Brain microvascular endothelial cell (primary cell): ENCODE measurements around the gene AFF4.

ENCODE experiments used
- DNase-seq: peaks from one replicate; pipeline ENCODE4 v3.0.0-alpha.2; 2020
- H3K27ac ChIP-seq: fragments of 250-450 bp; sonication (Bioruptor Pico); 2 replicates; pipeline ENCODE4 v1.5.1; 2020; ENCODE audit warnings: mild to moderate bottlenecking, moderate library complexity
- H3K27me3 ChIP-seq: fragments of 250-450 bp; sonication (Bioruptor Pico); replicated peaks from 2 replicates; pipeline ENCODE4 v1.5.1; 2020; ENCODE audit warnings: mild to moderate bottlenecking
- H3K36me3 ChIP-seq: fragments of 250-450 bp; sonication (Bioruptor Pico); replicated peaks from 2 replicates; pipeline ENCODE4 v1.5.1; 2020; ENCODE audit warnings: mild to moderate bottlenecking
- H3K4me3 ChIP-seq: 2 replicates; pipeline ENCODE4 v1.5.1; 2011; ENCODE audit warnings: low read depth, mild to moderate bottlenecking, control low read depth, low read length, moderate library complexity
- in situ Hi-C: cut with HindIII; loops from 2 replicates; pipeline ENCODE4 v1.10.0; 2017; ENCODE audit warnings: low sequenced_read_pairs, low pct_ligation_motif_present
- TF ChIP-seq, protein P1 (sequence below): IDR thresholded peaks from 2 replicates; pipeline ENCODE4 v1.5.1; 2011; ENCODE audit warnings: low read depth, mild to moderate bottlenecking, moderate library complexity, low read length, control low read depth, inconsistent platforms; ENCODE audit errors: missing control alignments

Gene AFF4

DNA sequence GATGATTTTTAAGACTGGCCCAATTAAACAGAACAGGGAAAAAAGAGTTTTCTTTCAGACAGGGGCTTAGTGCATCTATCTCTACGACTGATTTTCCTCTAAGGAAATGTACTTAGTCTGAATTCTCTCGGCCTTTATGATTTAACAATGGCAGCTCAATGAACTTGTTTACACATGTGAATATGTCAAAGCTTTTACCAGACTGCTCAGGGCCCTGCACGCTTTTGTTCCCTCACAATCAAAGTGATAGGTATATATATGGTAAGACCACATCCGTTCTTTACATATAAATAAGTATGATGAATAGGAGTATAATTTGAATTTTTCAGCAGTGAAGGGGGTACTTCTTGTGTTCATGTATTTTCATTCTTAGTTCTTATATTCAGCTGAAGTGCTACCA lies 62.4 kb downstream of the AFF4 start:
- H3K4me3 ChIP-seq, result no peak overlapping the region
- H3K36me3 ChIP-seq, result peaks cover 30% of the 10 kb centered on the region
- no peak for DNase-seq
- H3K27ac ChIP-seq, result no peak overlapping the region
- TF ChIP-seq, protein P1, sequence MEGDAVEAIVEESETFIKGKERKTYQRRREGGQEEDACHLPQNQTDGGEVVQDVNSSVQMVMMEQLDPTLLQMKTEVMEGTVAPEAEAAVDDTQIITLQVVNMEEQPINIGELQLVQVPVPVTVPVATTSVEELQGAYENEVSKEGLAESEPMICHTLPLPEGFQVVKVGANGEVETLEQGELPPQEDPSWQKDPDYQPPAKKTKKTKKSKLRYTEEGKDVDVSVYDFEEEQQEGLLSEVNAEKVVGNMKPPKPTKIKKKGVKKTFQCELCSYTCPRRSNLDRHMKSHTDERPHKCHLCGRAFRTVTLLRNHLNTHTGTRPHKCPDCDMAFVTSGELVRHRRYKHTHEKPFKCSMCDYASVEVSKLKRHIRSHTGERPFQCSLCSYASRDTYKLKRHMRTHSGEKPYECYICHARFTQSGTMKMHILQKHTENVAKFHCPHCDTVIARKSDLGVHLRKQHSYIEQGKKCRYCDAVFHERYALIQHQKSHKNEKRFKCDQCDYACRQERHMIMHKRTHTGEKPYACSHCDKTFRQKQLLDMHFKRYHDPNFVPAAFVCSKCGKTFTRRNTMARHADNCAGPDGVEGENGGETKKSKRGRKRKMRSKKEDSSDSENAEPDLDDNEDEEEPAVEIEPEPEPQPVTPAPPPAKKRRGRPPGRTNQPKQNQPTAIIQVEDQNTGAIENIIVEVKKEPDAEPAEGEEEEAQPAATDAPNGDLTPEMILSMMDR, result no peak
- in situ Hi-C loops, result no loop called here
- no peaks in the 10 kb centered on the region for H3K27me3 ChIP-seq

DNA sequence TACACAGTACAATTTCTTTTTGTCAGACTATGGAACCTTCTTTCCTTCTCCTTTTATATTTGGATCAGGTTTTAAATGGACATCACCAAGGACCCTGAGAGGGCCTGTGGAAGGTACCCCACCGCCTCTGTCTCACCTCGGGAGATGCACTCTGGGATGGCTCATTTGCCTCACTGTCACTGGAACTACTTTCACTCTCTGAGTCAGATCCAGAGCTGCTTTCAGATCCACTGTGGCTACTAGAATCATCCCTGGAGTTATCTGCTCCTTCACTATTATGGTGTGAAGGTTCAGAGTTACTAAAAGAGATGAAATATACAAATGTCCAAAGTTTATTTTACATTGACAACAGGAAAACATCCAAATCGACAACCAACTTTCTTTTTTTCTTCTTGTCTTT lies 65.3 kb downstream of the AFF4 start:
- in situ Hi-C loops, result no loop called here
- H3K27me3 ChIP-seq, result no peaks in the 10 kb centered on the region
- no peak for DNase-seq
- TF ChIP-seq, protein P1, result no peak
- peaks cover 45% of the 10 kb centered on the region for H3K36me3 ChIP-seq
- no peak overlapping the region for H3K4me3 ChIP-seq
- no peak overlapping the region for H3K27ac ChIP-seq

DNA sequence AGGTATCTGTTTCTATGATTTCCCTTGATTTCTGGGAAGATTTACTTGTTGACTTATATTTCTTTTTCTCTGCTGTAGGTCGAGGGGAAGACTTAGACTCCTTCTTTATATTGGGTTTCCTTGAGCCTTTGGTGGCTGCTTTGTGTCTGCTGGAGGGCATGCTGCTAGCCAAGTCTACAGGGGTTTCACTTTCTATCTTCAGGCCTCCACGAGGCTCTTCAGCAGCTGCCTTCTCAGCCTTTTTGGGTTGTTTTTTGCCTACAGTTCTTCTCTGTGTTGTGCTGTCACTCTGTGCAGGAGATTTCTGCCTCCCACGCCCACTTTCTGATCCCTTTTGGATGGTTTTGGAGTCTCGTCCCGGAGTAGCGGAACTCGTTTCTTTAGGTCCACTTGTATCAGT lies 66.7 kb downstream of the AFF4 start:
- no peak for DNase-seq
- Histone ChIP-seq H3K36me3 (peaks cover 56% of the 10 kb centered on the region), H3K27ac (no peak overlapping the region), H3K27me3 (no peaks in the 10 kb centered on the region), H3K4me3 (no peak overlapping the region)
- in situ Hi-C loops, result no loop called here
- TF ChIP-seq, protein P1, result no peak

DNA sequence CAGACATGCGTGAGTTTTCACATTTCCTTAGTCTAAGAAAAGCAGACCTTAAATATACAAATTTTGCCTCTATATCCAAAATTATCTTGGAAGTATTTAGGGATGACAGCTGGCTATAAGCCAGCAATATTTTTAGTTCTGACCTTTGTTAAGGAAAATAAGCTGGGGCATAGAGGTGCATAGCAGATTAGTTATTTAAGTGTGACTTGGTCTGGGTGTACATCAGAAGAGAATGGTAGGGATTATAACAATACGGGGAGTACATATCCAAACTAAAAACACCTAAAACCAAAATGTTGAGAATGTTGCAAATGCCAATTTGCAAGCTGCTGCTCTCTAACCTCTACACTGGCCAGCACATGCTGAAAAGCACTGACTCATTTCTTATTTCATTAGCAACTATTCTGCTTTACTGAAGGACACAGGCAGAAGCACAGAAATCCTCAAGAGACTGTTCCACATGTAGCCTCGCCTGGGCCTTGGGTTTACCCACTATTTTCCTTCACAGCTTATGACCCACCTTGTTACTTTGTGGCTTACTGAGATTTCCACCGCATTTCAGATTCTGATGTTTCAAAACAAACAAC lies 67.6 kb downstream of the AFF4 start:
- no peak overlapping the region for H3K4me3 ChIP-seq
- in situ Hi-C loops, result no loop called here
- TF ChIP-seq, protein P1, result no peak
- no peaks in the 10 kb centered on the region for H3K27me3 ChIP-seq
- no peak overlapping the region for H3K27ac ChIP-seq
- H3K36me3 ChIP-seq, result peaks cover 58% of the 10 kb centered on the region
- DNase-seq, result no peak

DNA sequence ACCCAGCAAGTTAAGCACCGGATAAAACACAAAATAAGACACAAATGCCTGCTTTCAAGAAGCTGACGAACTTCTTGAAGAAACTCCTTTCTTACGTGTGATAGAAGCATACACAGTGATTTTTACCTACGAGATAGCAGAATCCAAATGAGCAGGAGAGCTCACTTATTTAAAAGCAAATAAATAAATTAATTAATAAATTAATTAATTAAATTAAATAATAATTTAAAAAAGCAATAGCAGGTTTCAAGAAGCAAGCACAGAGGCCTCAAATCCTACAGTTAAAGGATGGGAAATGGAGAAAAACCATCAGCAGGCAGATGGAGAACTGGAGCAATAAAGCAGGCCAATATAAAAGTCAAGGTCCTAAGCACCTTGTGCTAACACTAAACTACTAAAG lies 72.6 kb downstream of the AFF4 start:
- H3K27me3 ChIP-seq, result no peaks in the 10 kb centered on the region
- TF ChIP-seq, protein P1, result no peak
- H3K36me3 ChIP-seq, result peaks cover 72% of the 10 kb centered on the region
- in situ Hi-C loops, result no loop called here
- no peak for DNase-seq
- no peak overlapping the region for H3K27ac ChIP-seq
- no peak overlapping the region for H3K4me3 ChIP-seq

DNA sequence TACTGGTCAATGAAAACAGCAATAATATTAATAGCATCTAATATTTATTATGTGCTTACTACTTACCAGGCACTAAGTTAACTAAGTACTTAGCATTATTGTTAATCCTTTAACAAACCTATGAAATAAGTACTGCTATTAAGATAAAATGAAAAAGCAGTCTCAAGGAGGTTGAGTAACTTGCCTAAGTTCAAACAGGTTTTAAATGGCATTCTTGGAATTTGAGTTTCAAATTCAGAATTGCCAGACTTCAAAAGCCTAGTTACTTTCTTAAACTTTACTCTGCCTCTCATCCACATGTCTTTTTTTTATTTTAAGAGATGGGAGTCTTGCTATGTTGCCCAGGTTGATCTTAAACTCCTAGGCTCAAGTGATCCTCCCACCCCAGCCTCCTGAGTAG lies 73.9 kb downstream of the AFF4 start:
- in situ Hi-C loops, result no loop called here
- Histone ChIP-seq H3K27ac (no peak overlapping the region), H3K27me3 (no peaks in the 10 kb centered on the region), H3K36me3 (peaks cover 69% of the 10 kb centered on the region), H3K4me3 (no peak overlapping the region)
- TF ChIP-seq, protein P1, result no peak
- DNase-seq, result no peak
